Measurements from ENCODE around the gene SYNJ2.

The SYNJ2 gene

GRCh38 chr6:158061361-158061708, 79.7 kb downstream of the SYNJ2 start:
- no peak for DNase-seq

DNA sequence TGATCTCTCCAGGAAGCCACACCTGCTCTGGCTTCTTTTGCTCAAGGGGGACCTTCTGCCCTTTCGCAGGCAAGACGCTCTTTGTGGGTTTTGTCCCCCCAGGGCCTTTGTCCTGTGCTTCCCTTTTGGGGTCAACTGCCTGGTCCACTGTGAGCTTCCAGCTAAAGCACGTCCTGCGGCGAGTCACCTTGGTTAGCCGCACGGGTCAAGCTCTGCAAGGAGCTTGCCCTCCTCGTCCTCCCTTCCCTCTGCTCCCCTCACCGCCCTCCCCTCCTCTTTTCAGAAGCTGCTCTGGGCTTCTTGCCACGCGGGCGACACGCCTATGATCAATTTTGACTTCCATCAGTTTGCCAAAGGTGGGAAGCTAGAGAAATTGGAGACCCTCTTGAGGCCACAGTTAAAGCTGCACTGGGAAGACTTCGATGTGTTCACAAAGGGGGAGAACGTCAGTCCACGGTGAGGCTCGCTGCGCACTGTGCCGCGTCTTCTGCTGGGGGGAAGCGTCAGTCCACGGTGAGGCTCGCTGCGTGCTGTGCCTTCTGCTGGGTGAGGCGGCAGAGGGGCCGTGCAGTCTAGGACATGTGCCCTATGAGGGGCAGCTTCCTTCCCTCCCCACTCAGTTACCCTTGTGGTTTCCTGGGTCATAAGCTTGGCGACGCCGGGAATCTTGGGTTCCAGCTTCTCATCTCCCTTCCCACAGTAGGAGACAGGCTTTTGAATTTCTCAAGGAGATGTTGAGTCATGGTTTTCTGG, 80.2 kb downstream of the SYNJ2 start:
- no peak for DNase-seq

DNA sequence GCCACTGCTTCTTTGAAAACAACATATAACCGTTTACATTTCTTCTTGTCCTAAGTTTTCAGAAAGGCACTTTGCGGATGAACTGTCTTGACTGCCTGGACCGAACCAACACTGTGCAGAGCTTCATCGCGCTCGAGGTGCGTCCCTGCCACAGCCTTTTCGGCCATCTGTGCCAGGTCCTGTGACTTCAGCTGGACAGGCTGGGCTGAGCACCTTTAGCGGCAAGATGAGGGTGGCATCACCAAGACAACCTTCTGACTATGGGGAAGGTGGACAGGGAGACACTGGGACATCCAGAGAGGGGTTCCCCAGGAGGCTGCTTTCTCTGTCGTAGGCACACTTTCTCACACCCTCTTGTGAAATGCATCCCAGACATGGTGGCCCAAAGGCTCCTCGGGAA, 82.1 kb downstream of the SYNJ2 start:
- no peak for DNase-seq

GRCh38 chr6:158064725-158065251, 83.1 kb downstream of the SYNJ2 start:
- no peak for DNase-seq

- no peak for DNase-seq
Observed at GRCh38 chr6:158066136-158066781, 84.6 kb downstream of the SYNJ2 start.

DNA sequence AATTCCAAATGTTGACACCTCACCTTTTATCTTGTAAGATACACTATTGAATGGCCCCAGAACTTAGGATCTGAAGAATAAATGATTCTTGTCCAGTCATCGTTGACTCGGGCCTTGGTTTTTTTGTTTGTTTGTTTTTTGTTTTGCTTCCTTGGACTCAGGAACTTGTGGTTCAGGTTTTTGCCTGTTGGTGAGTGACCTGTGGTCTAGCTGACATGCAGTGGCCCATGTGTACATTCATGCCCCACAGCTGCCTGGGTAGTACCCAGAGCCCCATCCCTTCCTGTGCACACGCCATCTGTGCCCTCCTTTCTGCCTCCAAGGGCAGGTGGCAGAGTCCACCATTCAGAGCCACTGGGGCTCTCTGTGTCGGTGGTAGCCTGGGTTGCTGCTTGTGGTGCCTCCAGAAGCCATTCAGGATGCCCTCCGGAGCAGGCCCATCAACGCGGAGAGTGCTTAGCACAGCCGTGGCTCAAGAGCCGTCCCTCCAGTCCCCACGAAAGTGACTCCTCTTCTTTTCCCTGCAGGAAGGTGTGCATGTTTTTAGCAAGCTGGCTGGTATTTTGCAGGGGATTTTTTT, 85.9 kb downstream of the SYNJ2 start:
- no peak for DNase-seq

GRCh38 chr6:158068156-158068892, 86.7 kb downstream of the SYNJ2 start:
- no peak for DNase-seq

DNA sequence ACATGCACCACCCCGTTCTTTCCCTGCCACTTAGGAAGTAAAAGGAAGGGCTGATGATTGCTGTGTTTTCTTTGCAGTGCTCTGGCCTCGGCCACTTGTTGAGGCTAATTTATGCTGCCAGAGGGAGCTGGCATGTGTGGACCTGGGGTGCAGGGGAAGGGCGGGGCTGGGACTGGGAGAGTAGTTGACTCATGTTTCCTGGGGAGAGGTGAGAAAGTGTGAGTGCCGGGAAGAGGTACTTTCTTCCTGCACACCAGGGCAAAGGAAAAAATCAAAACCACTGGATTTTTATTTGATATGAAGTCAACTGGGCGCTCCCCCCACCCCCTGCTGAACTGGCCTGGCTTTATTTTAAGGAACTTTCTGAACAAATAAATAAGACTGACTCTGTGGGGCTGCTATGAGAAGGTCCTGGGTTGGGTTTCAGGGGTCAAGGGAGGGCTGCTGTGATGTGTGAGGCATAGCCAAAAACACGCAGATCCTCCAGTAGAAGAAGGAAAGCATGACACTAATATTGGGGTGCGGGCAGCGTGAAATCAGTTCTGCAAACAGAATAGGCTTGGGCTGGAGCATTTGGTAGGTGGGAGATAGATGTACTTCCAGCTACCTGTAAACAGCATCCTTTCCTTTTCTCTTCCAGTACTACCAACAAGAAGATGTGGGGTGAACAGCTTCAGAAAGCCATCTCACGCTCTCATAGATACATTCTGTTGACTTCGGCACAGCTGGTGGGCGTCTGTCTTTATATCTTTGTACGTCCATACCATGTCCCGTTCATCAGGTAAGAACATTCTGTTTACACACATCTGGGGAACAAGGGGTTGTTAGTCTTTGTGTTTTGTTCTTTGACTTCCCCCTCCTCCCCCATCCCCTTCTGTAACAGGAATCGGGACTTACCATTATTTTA, 87.5 kb downstream of the SYNJ2 start:
- no peak for DNase-seq

DNA sequence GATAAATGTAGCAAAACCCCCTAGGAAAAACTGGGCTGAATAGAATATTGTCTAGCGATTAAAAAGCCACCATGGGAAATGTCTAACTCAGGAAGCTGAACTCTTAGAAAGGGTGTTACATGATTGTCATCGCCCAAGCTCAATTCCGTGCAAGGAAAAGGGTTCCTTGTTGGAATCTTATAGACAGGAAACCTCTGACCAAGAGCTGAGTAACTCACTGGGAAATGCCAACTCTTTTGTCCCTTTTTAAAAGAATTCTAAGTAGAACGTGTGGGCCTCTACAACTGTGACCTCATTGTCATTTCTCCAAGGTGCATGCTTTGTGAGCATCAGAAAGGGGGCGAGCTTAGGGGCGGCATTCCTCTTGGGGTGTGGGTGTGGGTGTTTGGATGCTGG, 88.1 kb downstream of the SYNJ2 start:
- no peak for DNase-seq

GRCh38 chr6:158070513-158070912, 88.8 kb downstream of the SYNJ2 start:
- no peak for DNase-seq

- DNase-seq, result no peak
Observed at GRCh38 chr6:158071121-158072082, 89.7 kb downstream of the SYNJ2 start.

- peak; percentile 68 for DNase-seq
Observed at GRCh38 chr6:158072083-158072721, 90.5 kb downstream of the SYNJ2 start.

- no peak for DNase-seq
Observed at GRCh38 chr6:158073776-158074175, 92.1 kb downstream of the SYNJ2 start.

GRCh38 chr6:158076548-158076947, 94.9 kb downstream of the SYNJ2 start:
- no peak for DNase-seq

DNA sequence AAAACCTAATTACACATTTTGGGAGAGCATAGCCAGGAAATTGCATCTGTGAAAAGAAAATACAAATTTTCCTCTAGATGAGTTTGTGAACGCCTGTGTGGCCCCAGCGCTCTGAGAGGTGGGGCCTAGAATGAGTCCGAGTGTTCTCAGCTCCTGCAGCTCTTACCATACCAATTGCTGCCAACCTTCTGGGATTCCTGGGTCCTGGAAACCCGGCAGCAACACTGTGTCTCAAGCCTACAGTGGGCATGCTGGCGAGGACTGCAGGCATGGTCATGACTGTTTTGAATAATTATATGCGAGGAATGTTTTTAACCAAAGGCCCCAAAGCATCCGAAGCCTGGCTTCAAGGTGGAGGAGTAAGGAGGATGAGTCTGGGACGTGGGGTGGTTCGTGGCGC, 96.0 kb downstream of the SYNJ2 start:
- no peak for DNase-seq

GRCh38 chr6:158078320-158078719, 96.7 kb downstream of the SYNJ2 start:
- DNase-seq, result no peak

- DNase-seq, result no peak
Observed at GRCh38 chr6:158080849-158081656, 99.4 kb downstream of the SYNJ2 start.

GRCh38 chr6:158081657-158081935, 99.9 kb downstream of the SYNJ2 start:
- no peak for DNase-seq

GRCh38 chr6:158083455-158084325, 102.0 kb downstream of the SYNJ2 start:
- no peak for DNase-seq
